ENCODE data around the gene TMEM240.
"Not testable (repeated sequence)": the region's sequence is repeated elsewhere in the genome, so short reads cannot be mapped to it uniquely, and the experiment has no call there.

TMEM240 gene

GRCh38 chr1:1543706-1544099 lies 3.3 kb upstream of the TMEM240 start:
- DNase-seq = no peak
- intact Hi-C loops (cut with DNase I) = no loop called here

- intact Hi-C loops (cut with DNase I) = no loop called here
- DNase-seq = peak in 18 of 42 donors; percentile 27 to 71 (median 54)
Observed at GRCh38 chr1:1542766-1543705, 2.6 kb upstream of the TMEM240 start.

GRCh38 chr1:1541956-1542765 lies 1.7 kb upstream of the TMEM240 start:
- no peak for DNase-seq

GRCh38 chr1:1540818-1541628 lies 599 bp upstream of the TMEM240 start:
- intact Hi-C loops (cut with DNase I) = no loop called here
- no peak for DNase-seq

More at GRCh38 chr1:1541956-1542765, 1.7 kb upstream of the TMEM240 start:
- intact Hi-C loops (cut with DNase I) = no loop called here

- peak in 10 of 42 donors; percentile 20 to 50 (median 34) for DNase-seq
- intact Hi-C loops (cut with DNase I) = no loop called here
Observed at GRCh38 chr1:1539310-1540089, 924 bp downstream of the TMEM240 start.

- intact Hi-C loops (cut with DNase I) = no loop called here
Observed at GRCh38 chr1:1538989-1539309, 1.5 kb downstream of the TMEM240 start.

GRCh38 chr1:1538334-1538733 lies 2.1 kb downstream of the TMEM240 start:
- intact Hi-C loops (cut with DNase I) = no loop called here
- no peak for DNase-seq

More at GRCh38 chr1:1538989-1539309, 1.5 kb downstream of the TMEM240 start:
- no peak for DNase-seq

GRCh38 chr1:1537626-1538250 lies 2.7 kb downstream of the TMEM240 start:
- intact Hi-C loops (cut with DNase I) = no loop called here
- no peak for DNase-seq

- intact Hi-C loops (cut with DNase I) = no loop called here
Observed at GRCh38 chr1:1536938-1537546, 3.4 kb downstream of the TMEM240 start.

GRCh38 chr1:1536019-1536937 lies 4.1 kb downstream of the TMEM240 start:
- intact Hi-C loops (cut with DNase I) = no loop called here
- DNase-seq = peak; percentile 40 to 90 (median 70)

More at GRCh38 chr1:1536938-1537546, 3.4 kb downstream of the TMEM240 start:
- no peak for DNase-seq

GRCh38 chr1:1535201-1536018 lies 5.0 kb downstream of the TMEM240 start:
- no peak for DNase-seq
- intact Hi-C loops (cut with DNase I) = no loop called here

GRCh38 chr1:1534401-1535154 lies 5.8 kb downstream of the TMEM240 start:
- intact Hi-C loops (cut with DNase I) = no loop called here

GRCh38 chr1:1533894-1534291 lies 6.5 kb downstream of the TMEM240 start:
- intact Hi-C loops (cut with DNase I) = not testable (repeated sequence)

More at GRCh38 chr1:1534401-1535154, 5.8 kb downstream of the TMEM240 start:
- DNase-seq = no peak

GRCh38 chr1:1533176-1533893 lies 7.1 kb downstream of the TMEM240 start:
- intact Hi-C loops (cut with DNase I); DNase-seq: not testable (repeated sequence)

More at GRCh38 chr1:1533894-1534291, 6.5 kb downstream of the TMEM240 start:
- not testable (repeated sequence) for DNase-seq

All from head of caudate nucleus (tissue), 42 donors.